GM12878 (cell line): ENCODE measurements around the gene TLE3.

Experiments
- CREM ChIP-seq: IDR thresholded peaks from 2 replicates; pipeline ENCODE4 v1.6.1; 2014; ENCODE audit warnings: antibody characterized with exemption, low read depth
- CTCF ChIP-seq, 3 experiments: IDR thresholded peaks in 2 of 3; conservative IDR thresholded peaks in 1 of 3; 2 replicates each; pipeline ENCODE4 v1.5.1; 2011; ENCODE audit warnings: low read depth in 3 of 3, low read length in 3 of 3, mild to moderate bottlenecking in 3 of 3, control low read depth in 2 of 3, moderate library complexity in 2 of 3, inconsistent platforms in 1 of 3, mixed read lengths in 1 of 3; ENCODE audit not compliant: control insufficient read depth in 2 of 3, insufficient read depth in 1 of 3; ENCODE audit errors: extremely low read depth in 1 of 3
- ELK1 ChIP-seq: IDR thresholded peaks from 2 replicates; pipeline ENCODE4 v1.6.1; 2012; ENCODE audit warnings: low read depth, low read length, improper control_type of control experiment
- ZNF24 ChIP-seq: fragments of 450-650 bp; IDR thresholded peaks from 2 replicates; pipeline ENCODE4 v1.6.1; 2017; ENCODE audit warnings: antibody characterized with exemption, mild to moderate bottlenecking
- TF ChIP-seq, protein P1 (sequence below): IDR thresholded peaks from 2 replicates; pipeline ENCODE4 v1.6.1; 2012; ENCODE audit warnings: low read depth, low read length, improper control_type of control experiment

- TF ChIP-seq ELK1 (no peak), CTCF (IDR thresholded peaks at IDR 0.05 in 2 of 3, conservative IDR thresholded peaks at IDR 0.05 in 1 of 3; ENCODE audit: control insufficient read depth in 2 of 3, extremely low read depth in 1 of 3, insufficient read depth in 1 of 3, low read depth in 3 of 3, low read length in 3 of 3) (no peak), CREM (no peak), ZNF24 (no peak)
- TF ChIP-seq, protein P1, sequence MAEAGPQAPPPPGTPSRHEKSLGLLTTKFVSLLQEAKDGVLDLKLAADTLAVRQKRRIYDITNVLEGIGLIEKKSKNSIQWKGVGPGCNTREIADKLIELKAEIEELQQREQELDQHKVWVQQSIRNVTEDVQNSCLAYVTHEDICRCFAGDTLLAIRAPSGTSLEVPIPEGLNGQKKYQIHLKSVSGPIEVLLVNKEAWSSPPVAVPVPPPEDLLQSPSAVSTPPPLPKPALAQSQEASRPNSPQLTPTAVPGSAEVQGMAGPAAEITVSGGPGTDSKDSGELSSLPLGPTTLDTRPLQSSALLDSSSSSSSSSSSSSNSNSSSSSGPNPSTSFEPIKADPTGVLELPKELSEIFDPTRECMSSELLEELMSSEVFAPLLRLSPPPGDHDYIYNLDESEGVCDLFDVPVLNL = no peak
These were observed 17.4 kb downstream of the TLE3 start for GRCh38 chr15:70080347-70080746.
